ENCODE results near the gene FAM169A.

DNA sequence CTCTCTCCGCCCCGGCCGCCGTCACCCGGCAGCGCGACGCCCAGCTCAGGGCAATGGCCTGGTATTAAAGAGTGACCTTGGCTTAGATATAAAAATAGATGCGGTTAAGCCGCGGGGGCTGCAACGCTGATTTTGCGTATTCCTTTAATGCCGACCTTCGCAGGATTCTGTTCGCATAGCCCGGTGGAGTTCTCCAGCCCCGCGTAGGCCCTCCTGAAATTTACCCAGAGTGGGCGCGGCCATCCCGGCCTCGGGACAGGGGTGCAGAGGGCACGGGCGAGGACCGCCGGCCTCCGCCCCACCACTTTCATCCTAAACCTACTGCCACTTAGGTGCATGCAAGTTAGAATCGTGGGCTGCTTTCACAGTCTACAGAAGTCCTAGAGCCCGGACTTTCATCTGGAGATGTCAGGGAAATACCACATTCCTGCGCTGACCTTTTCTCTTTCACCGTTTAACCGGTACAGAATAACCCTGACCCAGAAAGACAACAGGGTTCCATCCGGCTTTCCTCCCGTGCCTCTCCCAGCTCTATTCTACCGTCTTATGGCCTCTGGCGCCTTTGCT, 492 bp upstream of the FAM169A start:
- TF ChIP-seq, protein P1, sequence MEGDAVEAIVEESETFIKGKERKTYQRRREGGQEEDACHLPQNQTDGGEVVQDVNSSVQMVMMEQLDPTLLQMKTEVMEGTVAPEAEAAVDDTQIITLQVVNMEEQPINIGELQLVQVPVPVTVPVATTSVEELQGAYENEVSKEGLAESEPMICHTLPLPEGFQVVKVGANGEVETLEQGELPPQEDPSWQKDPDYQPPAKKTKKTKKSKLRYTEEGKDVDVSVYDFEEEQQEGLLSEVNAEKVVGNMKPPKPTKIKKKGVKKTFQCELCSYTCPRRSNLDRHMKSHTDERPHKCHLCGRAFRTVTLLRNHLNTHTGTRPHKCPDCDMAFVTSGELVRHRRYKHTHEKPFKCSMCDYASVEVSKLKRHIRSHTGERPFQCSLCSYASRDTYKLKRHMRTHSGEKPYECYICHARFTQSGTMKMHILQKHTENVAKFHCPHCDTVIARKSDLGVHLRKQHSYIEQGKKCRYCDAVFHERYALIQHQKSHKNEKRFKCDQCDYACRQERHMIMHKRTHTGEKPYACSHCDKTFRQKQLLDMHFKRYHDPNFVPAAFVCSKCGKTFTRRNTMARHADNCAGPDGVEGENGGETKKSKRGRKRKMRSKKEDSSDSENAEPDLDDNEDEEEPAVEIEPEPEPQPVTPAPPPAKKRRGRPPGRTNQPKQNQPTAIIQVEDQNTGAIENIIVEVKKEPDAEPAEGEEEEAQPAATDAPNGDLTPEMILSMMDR (conservative IDR thresholded peaks at IDR 0.05; ENCODE audit: low read depth, low read length) = no peak
- no peak for TF ChIP-seq RCOR1 (IDR thresholded peaks at IDR 0.05; ENCODE audit: insufficient replicate concordance, low read length)
- TF ChIP-seq USF2 (IDR thresholded peaks at IDR 0.05; ENCODE audit: low read depth, low read length) = no peak
- TF ChIP-seq POLR2A (IDR thresholded peaks at IDR 0.05; ENCODE audit: low read depth, low read length) = no peak
- TF ChIP-seq RAD21 (IDR thresholded peaks at IDR 0.05; ENCODE audit: low read length) = no peak
- no peak for TF ChIP-seq SMC3 (IDR thresholded peaks at IDR 0.05; ENCODE audit: low read depth, low read length)
- TF ChIP-seq MXI1 (IDR thresholded peaks at IDR 0.05; ENCODE audit: borderline replicate concordance, low read depth, low read length) = no peak
- TF ChIP-seq BHLHE40 (IDR thresholded peaks at IDR 0.05; ENCODE audit: low read depth, low read length) = no peak
